H9 (cell line): ENCODE data around the gene TXLNB. TPM values are rescaled to one million over a fixed set of nuclear protein-coding genes. Genes with fewer than 3 reads are reported as not detected.

Source experiments
- DNase-seq: peaks from one replicate; pipeline ENCODE4 v3.0.0-alpha.2; 2017
- H2AFZ ChIP-seq: one replicate; pipeline ENCODE4 v1.6.1; 2013; ENCODE audit warnings: mild to moderate bottlenecking, low read length, control low read depth, moderate library complexity
- H2AK5ac ChIP-seq: 2 replicates; pipeline ENCODE4 v1.6.1; 2013; ENCODE audit warnings: low read length, control low read depth, mixed read lengths; ENCODE audit not compliant: insufficient read length
- H2BK120ac ChIP-seq: one replicate; pipeline ENCODE4 v1.6.1; 2013; ENCODE audit warnings: low read depth, mild to moderate bottlenecking, low read length, control low read depth, inconsistent platforms; ENCODE audit not compliant: poor library complexity, severe bottlenecking
- H2BK12ac ChIP-seq: 2 replicates; pipeline ENCODE4 v1.6.1; 2013; ENCODE audit warnings: low read length, control low read depth, mixed read lengths, low read depth; ENCODE audit not compliant: insufficient read length
- H2BK15ac ChIP-seq: 2 replicates; pipeline ENCODE4 v1.6.1; 2013; ENCODE audit warnings: low read depth, low read length, control low read depth
- H2BK20ac ChIP-seq: one replicate; pipeline ENCODE4 v1.6.1; 2013; ENCODE audit warnings: low read depth, mild to moderate bottlenecking, low read length, control low read depth, inconsistent platforms; ENCODE audit not compliant: poor library complexity, severe bottlenecking
- H2BK5ac ChIP-seq: 2 replicates; pipeline ENCODE4 v1.6.1; 2013; ENCODE audit warnings: low read length, control low read depth, mixed read lengths; ENCODE audit not compliant: insufficient read length
- H3K14ac ChIP-seq: 2 replicates; pipeline ENCODE4 v1.6.1; 2013; ENCODE audit warnings: low read length, control low read depth; ENCODE audit not compliant: insufficient read depth
- H3K18ac ChIP-seq: 2 replicates; pipeline ENCODE4 v1.6.1; 2013; ENCODE audit warnings: low read depth, mild to moderate bottlenecking, mixed read lengths, low read length, control low read depth; ENCODE audit not compliant: insufficient read length
- H3K23ac ChIP-seq: 2 replicates; pipeline ENCODE4 v1.6.1; 2013; ENCODE audit warnings: low read length, control low read depth, mixed read lengths, low read depth; ENCODE audit not compliant: insufficient read length
- H3K23me2 ChIP-seq: 2 replicates; pipeline ENCODE4 v1.6.1; 2013; ENCODE audit warnings: low read depth, mild to moderate bottlenecking, mixed read lengths, low read length, control low read depth; ENCODE audit not compliant: insufficient read length, poor library complexity, severe bottlenecking
- H3K27ac ChIP-seq: 2 replicates; pipeline ENCODE4 v1.5.1; 2013; ENCODE audit warnings: low read length, control low read depth, mixed read lengths, low read depth; ENCODE audit not compliant: insufficient read length
- H3K27me3 ChIP-seq: 2 replicates; pipeline ENCODE4 v1.6.1; 2013; ENCODE audit warnings: low read length, control low read depth, inconsistent platforms; ENCODE audit not compliant: insufficient read depth
- H3K4ac ChIP-seq: 2 replicates; pipeline ENCODE4 v1.6.1; 2013; ENCODE audit warnings: low read depth, mild to moderate bottlenecking, control low read depth, inconsistent platforms, low read length, moderate library complexity
- H3K4me1 ChIP-seq: 2 replicates; pipeline ENCODE4 v1.6.1; 2013; ENCODE audit warnings: low read length, control low read depth, inconsistent platforms; ENCODE audit not compliant: insufficient read depth
- H3K4me2 ChIP-seq: 2 replicates; pipeline ENCODE4 v1.6.1; 2013; ENCODE audit warnings: low read length, control low read depth, mixed read lengths; ENCODE audit not compliant: insufficient read length, insufficient read depth
- H3K56ac ChIP-seq: 2 replicates; pipeline ENCODE4 v1.6.1; 2013; ENCODE audit warnings: low read depth, mild to moderate bottlenecking, mixed read lengths, low read length, control low read depth; ENCODE audit not compliant: insufficient read length
- H3K79me1 ChIP-seq: 2 replicates; pipeline ENCODE4 v1.6.1; 2013; ENCODE audit warnings: low read depth, mild to moderate bottlenecking, moderate library complexity, low read length, control low read depth, inconsistent platforms; ENCODE audit not compliant: insufficient read depth, poor library complexity, severe bottlenecking
- H3K79me2 ChIP-seq: 2 replicates; pipeline ENCODE4 v1.6.1; 2013; ENCODE audit warnings: low read length, control low read depth, inconsistent platforms; ENCODE audit not compliant: insufficient read depth
- H3K9ac ChIP-seq: 2 replicates; pipeline ENCODE4 v1.6.1; 2013; ENCODE audit warnings: low read length, control low read depth, mixed read lengths; ENCODE audit not compliant: insufficient read length; ENCODE audit errors: extremely low read depth
- H3K9me3 ChIP-seq: one replicate; pipeline ENCODE4 v1.6.1; 2013; ENCODE audit warnings: low read depth, low read length, inconsistent platforms; ENCODE audit not compliant: control insufficient read depth
- H3T11ph ChIP-seq: one replicate; pipeline ENCODE4 v1.6.1; 2013; ENCODE audit warnings: mild to moderate bottlenecking, low read length, control low read depth, inconsistent platforms
- H4K20me1 ChIP-seq: one replicate; pipeline ENCODE4 v1.6.1; 2013; ENCODE audit not compliant: control insufficient read depth, insufficient read length, insufficient read depth
- H4K5ac ChIP-seq: 2 replicates; pipeline ENCODE4 v1.6.1; 2013; ENCODE audit warnings: low read depth, mild to moderate bottlenecking, mixed read lengths, low read length, control low read depth; ENCODE audit not compliant: insufficient read length
- H4K8ac ChIP-seq: replicated peaks from 2 replicates; pipeline ENCODE4 v1.6.1; 2013; ENCODE audit warnings: low read length, control low read depth, mixed read lengths, low read depth; ENCODE audit not compliant: insufficient read length
- H4K91ac ChIP-seq: 2 replicates; pipeline ENCODE4 v1.6.1; 2013; ENCODE audit warnings: low read depth, mild to moderate bottlenecking, moderate library complexity, mixed read lengths, low read length, control low read depth; ENCODE audit not compliant: insufficient read length
- H3K27ac Mint-ChIP-seq, 3 experiments: 2 replicates in 2 of 3; 3 replicates in 1 of 3; pipeline ENCODE4 v1.8.0; 2020 to 2021; ENCODE audit warnings: mixed read lengths in 3 of 3, mild to moderate bottlenecking in 1 of 3, moderate library complexity in 1 of 3
- H3K27me3 Mint-ChIP-seq: 2 replicates; pipeline ENCODE4 v1.8.0; 2021; ENCODE audit warnings: low read depth, mild to moderate bottlenecking, moderate library complexity, mixed read lengths
- H3K36me3 Mint-ChIP-seq, 3 experiments: 2 replicates in 2 of 3; 3 replicates in 1 of 3; pipeline ENCODE4 v1.8.0; 2020 to 2021; ENCODE audit warnings: low read depth in 3 of 3, mixed read lengths in 3 of 3; ENCODE audit not compliant: insufficient read depth in 1 of 3
- H3K4me1 Mint-ChIP-seq, 2 experiments: 2 replicates each; pipeline ENCODE4 v1.8.0; 2020; ENCODE audit warnings: mixed read lengths in 2 of 2
- H3K4me3 Mint-ChIP-seq, 2 experiments: 2 replicates in 1 of 2; 3 replicates in 1 of 2; pipeline ENCODE4 v1.8.0; 2020 to 2021; ENCODE audit warnings: mild to moderate bottlenecking in 2 of 2, mixed read lengths in 2 of 2, moderate library complexity in 1 of 2
- H3K9me3 Mint-ChIP-seq, 2 experiments: 2 replicates in 1 of 2; 3 replicates in 1 of 2; pipeline ENCODE4 v1.8.0; 2020; ENCODE audit warnings: mild to moderate bottlenecking in 2 of 2, mixed read lengths in 2 of 2, moderate library complexity in 1 of 2
- CTCF ChIP-seq: fragments of 200-600 bp; sonication (generic); conservative IDR thresholded peaks from 3 replicates; pipeline ENCODE4 v1.8.0; 2021; ENCODE audit warnings: antibody characterized with exemption, mild to moderate bottlenecking
- WGBS: extraction: QIAGEN DNeasy Blood & Tissue Kit; methylation state at CpG from one replicate; pipeline ENCODE4 v1.1.7; 2013; ENCODE audit warnings: missing lambda C conversion rate, low lambda C conversion rate, mixed read lengths; ENCODE audit not compliant: insufficient read length; ENCODE audit errors: extremely low coverage; 5-methylcytosine and 5-hydroxymethylcytosine counted together
- total RNA-seq: library from RNA; stranded (reverse); gene quantifications from 2 replicates; pipeline ENCODE4 v1.2.1, GENCODE V29; 2021

The TXLNB gene
- total RNA-seq, 1 experiment from 2014 or later: 0.04 TPM

- no peaks in the 10 kb centered on the region for H3K27me3 Mint-ChIP-seq
- Histone ChIP-seq H3K18ac (no peak overlapping the region), H2BK120ac (no peak overlapping the region), H3K14ac (no peak overlapping the region), H3K79me2 (no peaks in the 10 kb centered on the region), H3K4me1 (no peaks in the 10 kb centered on the region), H3K9me3 (no peaks in the 10 kb centered on the region), H3K23me2 (no peaks in the 10 kb centered on the region), H3K79me1 (no peaks in the 10 kb centered on the region), H3K27me3 (no peaks in the 10 kb centered on the region), H4K8ac (no peak overlapping the region), H2BK20ac (no peak overlapping the region), H4K91ac (no peak overlapping the region), H3K4me2 (no peak overlapping the region), H3K56ac (no peak overlapping the region), H2BK12ac (no peak overlapping the region), H2BK5ac (no peak overlapping the region), H3K9ac (no peak overlapping the region), H4K20me1 (no peaks in the 10 kb centered on the region), H3K23ac (no peak overlapping the region), H3K4ac (no peak overlapping the region), H3K27ac (no peak overlapping the region), H2AK5ac (no peak overlapping the region), H2BK15ac (no peak overlapping the region), H4K5ac (no peak overlapping the region), H3T11ph (no peak overlapping the region), H2AFZ (no peak overlapping the region)
- no peak for TF ChIP-seq CTCF
- WGBS: no CpG with 5 or more reads among the region's 2 CpGs
- H3K9me3 Mint-ChIP-seq: no peaks in the 10 kb centered on the region; a peak in 1 of 5 replicates
- H3K4me3 Mint-ChIP-seq: no peak overlapping the region
- peaks cover 0 to 4% (median 0%) of the 10 kb centered on the region in 3 experiments; a peak in 1 of 7 replicates for H3K36me3 Mint-ChIP-seq
- H3K27ac Mint-ChIP-seq: no peak overlapping the region
- H3K4me1 Mint-ChIP-seq: peaks cover 5 to 9% of the 10 kb centered on the region in 2 experiments
- DNase-seq: no peak
Measured at GRCh38 chr6:139337001-139337400, 45.2 kb upstream of the TXLNB start.
